Lung (tissue), 12 donors: Measurements from ENCODE around the gene SLC12A8. TPM values are rescaled to one million over a fixed set of nuclear protein-coding genes. Genes with fewer than 3 reads are reported as not detected.
A peak's percentile ranks its signal among the peaks of the same experiment; 100 is the strongest.

Experiments used
- ATAC-seq: fragments of 200-7000 bp; cut with Tn5 transposase; one replicate; pipeline ENCODE4 v1.9.1; 2020; ENCODE audit warnings: moderate number of reproducible peaks; ENCODE audit not compliant: insufficient read depth, low FRiP score
- DNase-seq, 3 donors: peaks; one replicate each; pipeline ENCODE4 v3.0.0-alpha.2; 2013 to 2017
- H3K27ac ChIP-seq, 2 donors: one replicate each; pipeline ENCODE4 v1.5.1; 2013; ENCODE audit warnings: mild to moderate bottlenecking in 2 of 2, moderate library complexity in 2 of 2, control low read depth in 1 of 2, inconsistent platforms in 1 of 2, low read depth in 1 of 2, low read length in 1 of 2
- H3K27me3 ChIP-seq, 3 donors: one replicate each; pipeline ENCODE4 v1.5.1; 2013; ENCODE audit warnings: low read length in 2 of 3; ENCODE audit not compliant: control insufficient read depth in 3 of 3, insufficient read depth in 3 of 3
- H3K36me3 ChIP-seq, 4 donors: one replicate each; pipeline ENCODE4 v1.5.1; 2013; ENCODE audit warnings: low read length in 4 of 4, mild to moderate bottlenecking in 1 of 4, moderate library complexity in 1 of 4; ENCODE audit not compliant: control insufficient read depth in 4 of 4, insufficient read depth in 4 of 4
- H3K4me1 ChIP-seq, 5 donors: one replicate each; pipeline ENCODE4 v1.5.1; 2013; ENCODE audit warnings: low read length in 5 of 5, mild to moderate bottlenecking in 2 of 5, moderate library complexity in 1 of 5; ENCODE audit not compliant: control insufficient read depth in 5 of 5, insufficient read depth in 5 of 5
- H3K4me3 ChIP-seq: one replicate; pipeline ENCODE4 v1.5.1; 2013; ENCODE audit warnings: mild to moderate bottlenecking, control low read depth, moderate library complexity
- H3K9ac ChIP-seq, 2 donors: one replicate each; pipeline ENCODE4 v1.5.1; 2013; ENCODE audit warnings: low read length in 2 of 2, control low read depth in 1 of 2; ENCODE audit not compliant: insufficient read depth in 1 of 2
- H3K9me3 ChIP-seq, 4 donors: one replicate each; pipeline ENCODE4 v1.5.1; 2013; ENCODE audit warnings: low read length in 3 of 4, mild to moderate bottlenecking in 1 of 4, moderate library complexity in 1 of 4; ENCODE audit not compliant: control insufficient read depth in 4 of 4, insufficient read depth in 3 of 4
- WGBS, 2 donors: extraction: QIAGEN DNeasy Blood & Tissue Kit; methylation state at CpG; one replicate each; pipeline ENCODE4 v1.1.7; 2013; 5-methylcytosine and 5-hydroxymethylcytosine counted together
- polyA plus RNA-seq, 2 donors: library from polyadenylated mRNA; stranded (reverse); fragments of 200-250 nt; gene quantifications; one replicate each; pipeline ENCODE4 v1.2.1, GENCODE V29; 2013
- total RNA-seq, 2 donors: library from RNA; depleted of rRNA in 1 of 2; stranded (reverse); fragments of >200 nt in 1 of 2; gene quantifications; one replicate each; pipeline ENCODE4 v1.2.1, GENCODE V29; 2014 to 2021
- TF ChIP-seq, protein P1 (sequence below): IDR thresholded peaks from 2 replicates; pipeline ENCODE4 v1.5.1; 2012; ENCODE audit warnings: mild to moderate bottlenecking; ENCODE audit errors: control extremely low read depth, extremely low read depth
- donor health status: control.
- donor health status: control.
- donor health status: Bipolar disorder and iron deficiency.
- donor health status: healthy.
- donor health status: DM: yes; HTN: yes; CAD: no.

Gene SLC12A8
- total and polyA plus RNA-seq, 4 donors: 3.1 to 9.8 (median 5.8) TPM

DNA sequence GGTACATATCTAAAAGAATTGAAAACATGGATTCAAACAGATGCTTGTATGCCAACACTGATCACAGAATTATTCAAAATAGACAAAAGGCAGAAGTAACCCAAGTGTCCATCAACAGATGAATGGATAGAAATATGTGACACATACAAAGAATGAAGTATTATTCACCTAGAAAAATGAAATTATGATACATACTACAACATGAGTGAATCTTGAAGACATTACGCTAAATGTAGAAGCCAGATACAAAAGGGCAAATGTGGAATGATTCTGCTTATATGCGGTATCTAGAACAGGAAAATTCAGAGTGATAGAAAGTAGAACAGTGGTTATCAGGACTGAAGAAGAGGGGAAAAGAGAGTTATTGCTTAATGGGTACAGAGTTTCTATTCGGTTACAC lies 26.2 kb upstream of the SLC12A8 start:
- ATAC-seq (no peak), DNase-seq (no peak)
- Histone ChIP-seq H3K27me3 (no peaks in the 10 kb centered on the region), H3K4me1 (peaks cover 0 to 3% (median 0%) of the 10 kb centered on the region in 5 donors), H3K9me3 (no peaks in the 10 kb centered on the region), H3K9ac (no peak overlapping the region), H3K4me3 (no peak overlapping the region), H3K27ac (no peak overlapping the region), H3K36me3 (peaks cover 0 to 7% (median 1%) of the 10 kb centered on the region in 4 donors)
- WGBS, 2 donors: 77 to 84% methylated on average over 3 of the region's 3 CpGs
- TF ChIP-seq, protein P1, sequence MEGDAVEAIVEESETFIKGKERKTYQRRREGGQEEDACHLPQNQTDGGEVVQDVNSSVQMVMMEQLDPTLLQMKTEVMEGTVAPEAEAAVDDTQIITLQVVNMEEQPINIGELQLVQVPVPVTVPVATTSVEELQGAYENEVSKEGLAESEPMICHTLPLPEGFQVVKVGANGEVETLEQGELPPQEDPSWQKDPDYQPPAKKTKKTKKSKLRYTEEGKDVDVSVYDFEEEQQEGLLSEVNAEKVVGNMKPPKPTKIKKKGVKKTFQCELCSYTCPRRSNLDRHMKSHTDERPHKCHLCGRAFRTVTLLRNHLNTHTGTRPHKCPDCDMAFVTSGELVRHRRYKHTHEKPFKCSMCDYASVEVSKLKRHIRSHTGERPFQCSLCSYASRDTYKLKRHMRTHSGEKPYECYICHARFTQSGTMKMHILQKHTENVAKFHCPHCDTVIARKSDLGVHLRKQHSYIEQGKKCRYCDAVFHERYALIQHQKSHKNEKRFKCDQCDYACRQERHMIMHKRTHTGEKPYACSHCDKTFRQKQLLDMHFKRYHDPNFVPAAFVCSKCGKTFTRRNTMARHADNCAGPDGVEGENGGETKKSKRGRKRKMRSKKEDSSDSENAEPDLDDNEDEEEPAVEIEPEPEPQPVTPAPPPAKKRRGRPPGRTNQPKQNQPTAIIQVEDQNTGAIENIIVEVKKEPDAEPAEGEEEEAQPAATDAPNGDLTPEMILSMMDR: no peak

DNA sequence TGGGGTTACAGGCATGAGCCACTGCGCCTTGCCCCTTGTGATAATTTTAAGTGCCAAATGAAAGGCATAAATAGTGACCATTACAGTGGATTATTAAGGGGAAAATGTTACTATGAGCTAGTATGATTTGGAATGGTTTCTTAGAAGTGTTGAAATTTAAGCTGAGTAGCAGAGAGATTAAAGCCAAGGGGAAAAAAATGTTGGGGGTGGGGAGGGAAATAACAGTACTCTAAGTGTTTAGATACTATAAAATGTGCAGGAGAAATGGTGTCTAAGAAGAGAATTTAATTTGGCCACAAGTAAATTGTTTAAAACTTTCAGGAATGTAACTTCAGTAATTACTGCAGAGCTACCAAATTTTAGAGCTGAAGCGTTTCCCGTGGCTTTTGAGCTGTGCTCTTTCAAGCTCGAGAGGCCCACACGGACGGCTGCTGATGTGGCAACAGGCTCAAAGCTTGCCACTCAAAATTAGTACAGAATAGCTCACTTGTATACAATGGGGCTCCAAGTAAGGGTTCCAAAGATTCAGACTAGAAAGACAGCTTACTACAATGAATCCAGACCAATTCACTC lies 23.9 kb upstream of the SLC12A8 start:
- Histone ChIP-seq H3K36me3 (peaks cover 7 to 27% (median 15%) of the 10 kb centered on the region in 4 donors), H3K4me1 (peaks cover 0 to 3% (median 0%) of the 10 kb centered on the region in 5 donors), H3K27me3 (no peaks in the 10 kb centered on the region), H3K9ac (peak overlapping the region in 1 of 2 donors; percentile 4), H3K27ac (peak overlapping the region in 1 of 2 donors; percentile 70), H3K4me3 (no peak overlapping the region), H3K9me3 (no peaks in the 10 kb centered on the region)
- DNase-seq (peak in 2 of 3 donors; percentile 42 to 63), ATAC-seq (no peak)
- 55 to 77% methylated on average over 6 of the region's 6 CpGs for WGBS, 2 donors
- TF ChIP-seq, protein P1: no peak

DNA sequence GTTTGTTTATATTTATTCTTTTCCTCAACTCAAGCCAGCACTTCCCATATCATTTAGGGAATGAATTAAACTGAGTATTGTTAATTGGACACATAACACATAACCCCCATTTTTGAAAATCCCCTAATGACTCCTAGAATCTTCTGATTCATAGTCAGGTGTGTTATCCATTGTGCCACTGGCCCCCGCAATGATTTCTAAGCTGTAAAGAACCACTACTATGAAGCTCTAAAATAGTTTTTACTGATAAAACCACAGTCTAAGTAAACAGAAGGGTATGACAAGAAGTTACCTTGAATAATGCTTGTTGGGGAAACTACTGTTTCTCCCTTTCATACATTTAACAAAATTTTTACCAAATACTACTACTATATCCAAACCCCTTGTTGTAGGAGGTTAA lies 22.3 kb upstream of the SLC12A8 start:
- Histone ChIP-seq H3K4me3 (no peak overlapping the region), H3K9me3 (no peaks in the 10 kb centered on the region), H3K4me1 (peaks cover 0 to 3% (median 0%) of the 10 kb centered on the region in 5 donors), H3K36me3 (peaks cover 7 to 27% (median 15%) of the 10 kb centered on the region in 4 donors), H3K27me3 (no peaks in the 10 kb centered on the region), H3K27ac (no peak overlapping the region), H3K9ac (no peak overlapping the region)
- no peak for DNase-seq
- no peak for ATAC-seq
- 95 to 98% methylated on average over 1 of the region's 1 CpG for WGBS, 2 donors
- TF ChIP-seq, protein P1: no peak

DNA sequence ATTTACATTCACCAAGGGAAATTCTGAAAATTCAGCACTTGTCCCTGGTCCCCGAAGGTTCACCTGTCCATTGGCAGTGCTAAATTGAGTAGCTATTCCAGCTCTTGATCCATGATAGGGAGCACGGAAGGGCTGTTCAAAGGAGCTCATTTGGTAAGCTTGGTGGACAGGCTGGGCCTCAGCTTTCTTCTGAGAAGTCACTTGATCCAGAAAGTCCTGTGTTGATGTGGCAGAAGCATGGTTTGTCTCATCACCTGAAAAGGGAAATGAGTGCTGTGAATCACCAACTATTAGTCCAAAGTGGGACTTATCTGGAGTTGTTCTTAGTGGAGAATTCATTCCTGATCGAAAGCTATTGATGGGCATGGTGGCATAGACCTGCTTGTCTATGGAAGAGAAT lies 19.9 kb upstream of the SLC12A8 start:
- Histone ChIP-seq H3K9me3 (no peaks in the 10 kb centered on the region), H3K36me3 (peaks cover 7 to 24% (median 15%) of the 10 kb centered on the region in 4 donors), H3K27ac (no peak overlapping the region), H3K4me1 (peaks cover 0 to 3% (median 0%) of the 10 kb centered on the region in 5 donors), H3K9ac (no peak overlapping the region), H3K27me3 (no peaks in the 10 kb centered on the region), H3K4me3 (no peak overlapping the region)
- ATAC-seq (no peak), DNase-seq (no peak)
- WGBS, 2 donors: 97 to 98% methylated on average over 3 of the region's 3 CpGs
- TF ChIP-seq, protein P1: no peak
